Right atrium auricular region (tissue), 2 donors: ENCODE results near the gene DMD. TPM values are rescaled to one million over a fixed set of nuclear protein-coding genes. Genes with fewer than 3 reads are reported as not detected.
"Not testable (repeated sequence)": the region's sequence is repeated elsewhere in the genome, so short reads cannot be mapped to it uniquely, and the experiment has no call there.

Source experiments
- DNase-seq: peaks from one replicate; pipeline ENCODE4 v3.0.0-alpha.2; 2019; ENCODE audit warnings: low spot score
- H3K27ac ChIP-seq, 2 donors: fragments of 200-600 bp; sonication (generic); 1 replicate in 1 of 2; 2 replicates in 1 of 2; pipeline ENCODE4 v1.5.1; 2016 to 2019
- H3K27me3 ChIP-seq, 2 donors: fragments of 200-600 bp; sonication (generic); one replicate each; pipeline versions ENCODE4 v1.5.1 to v1.6.0; 2017 to 2019
- H3K36me3 ChIP-seq: fragments of 200-600 bp; sonication (generic); one replicate; pipeline ENCODE4 v1.5.1; 2016
- H3K4me1 ChIP-seq, 2 donors: fragments of 200-600 bp; sonication (generic); one replicate each; pipeline versions ENCODE4 v1.5.1 to v1.6.0; 2017 to 2019
- H3K4me3 ChIP-seq, 2 donors: fragments of 200-600 bp; sonication (generic); 1 replicate in 1 of 2; 2 replicates in 1 of 2; pipeline ENCODE4 v1.5.1; 2017 to 2019; ENCODE audit warnings: mild to moderate bottlenecking in 1 of 2, moderate library complexity in 1 of 2
- H3K9me3 ChIP-seq, 2 donors: fragments of 200-600 bp; sonication (generic); one replicate each; pipeline ENCODE4 v1.5.1; 2019
- CTCF ChIP-seq, 2 donors: fragments of 200-600 bp; sonication (generic); IDR thresholded peaks; one replicate each; pipeline ENCODE4 v1.5.1; 2019; ENCODE audit warnings: antibody characterized with exemption in 2 of 2
- total RNA-seq, 2 donors: library from RNA; depleted of rRNA; stranded (reverse); fragments of >200 nt; gene quantifications; one replicate each; pipeline ENCODE4 v1.1.0, GENCODE V29; 2016

Gene DMD
- total RNA-seq, 2 donors from 2014 or later, result 111 to 135 TPM

GRCh38 chrX:32745323-32745722 lies 466.0 kb downstream of the DMD start:
- peaks cover 0 to 4% of the 10 kb centered on the region in 2 donors for H3K4me1 ChIP-seq
- no peak overlapping the region for H3K27ac ChIP-seq
- no peak for TF ChIP-seq CTCF (IDR thresholded peaks at IDR 0.05)
- H3K9me3 ChIP-seq, result no peaks in the 10 kb centered on the region
- DNase-seq, result no peak
- no peaks in the 10 kb centered on the region for H3K27me3 ChIP-seq
- H3K4me3 ChIP-seq, result no peak overlapping the region
- no peaks in the 10 kb centered on the region for H3K36me3 ChIP-seq

- H3K36me3 ChIP-seq, result no peaks in the 10 kb centered on the region
- no peaks in the 10 kb centered on the region for H3K27me3 ChIP-seq
- TF ChIP-seq CTCF (IDR thresholded peaks at IDR 0.05), result no peak
- no peak for DNase-seq
- peaks cover 0 to 4% of the 10 kb centered on the region in 2 donors for H3K4me1 ChIP-seq
- H3K4me3 ChIP-seq, result no peak overlapping the region
- no peak overlapping the region for H3K27ac ChIP-seq
- no peaks in the 10 kb centered on the region for H3K9me3 ChIP-seq
These were observed 466.4 kb downstream of the DMD start for GRCh38 chrX:32744921-32745320.

GRCh38 chrX:32741910-32742309 lies 469.4 kb downstream of the DMD start:
- Histone ChIP-seq H3K4me1 (no peaks in the 10 kb centered on the region), H3K27me3 (no peaks in the 10 kb centered on the region), H3K4me3 (no peak overlapping the region), H3K36me3 (no peaks in the 10 kb centered on the region), H3K9me3 (no peaks in the 10 kb centered on the region), H3K27ac (no peak overlapping the region)
- no peak for TF ChIP-seq CTCF (IDR thresholded peaks at IDR 0.05)
- no peak for DNase-seq

GRCh38 chrX:32708542-32708941 lies 502.8 kb downstream of the DMD start:
- no peaks in the 10 kb centered on the region for H3K36me3 ChIP-seq
- no peak overlapping the region for H3K27ac ChIP-seq
- no peak for DNase-seq
- no peaks in the 10 kb centered on the region for H3K9me3 ChIP-seq
- TF ChIP-seq CTCF (IDR thresholded peaks at IDR 0.05), result no peak
- no peaks in the 10 kb centered on the region for H3K27me3 ChIP-seq
- no peak overlapping the region for H3K4me3 ChIP-seq
- H3K4me1 ChIP-seq, result no peaks in the 10 kb centered on the region

- not testable (repeated sequence) for H3K36me3 ChIP-seq, H3K4me1 ChIP-seq, DNase-seq, H3K27ac ChIP-seq, H3K9me3 ChIP-seq, H3K27me3 ChIP-seq, H3K4me3 ChIP-seq
These were observed 506.0 kb downstream of the DMD start for GRCh38 chrX:32705385-32705784.

GRCh38 chrX:32687379-32687778 lies 524.0 kb downstream of the DMD start:
- TF ChIP-seq CTCF (IDR thresholded peaks at IDR 0.05), result no peak
- H3K27ac ChIP-seq, result no peak overlapping the region
- no peaks in the 10 kb centered on the region for H3K9me3 ChIP-seq
- H3K36me3 ChIP-seq, result no peaks in the 10 kb centered on the region
- no peaks in the 10 kb centered on the region for H3K4me1 ChIP-seq
- no peaks in the 10 kb centered on the region for H3K27me3 ChIP-seq
- H3K4me3 ChIP-seq, result no peak overlapping the region
- DNase-seq, result no peak
